HG03575 (cell line): ENCODE data around the gene PPCDC.

Experiments used
- ATAC-seq: cut with Tn5 transposase; IDR thresholded peaks from one replicate; pipeline ENCODE4 v1.9.1; 2021; ENCODE audit not compliant: unreplicated experiment, insufficient number of reproducible peaks, low FRiP score; ENCODE audit errors: extremely low read depth

PPCDC gene

GRCh38 chr15:75023181-75023871 is at the start of gene PPCDC:
PPCDC (plus strand) TSS chr15:75023590; CDS start chr15:75028319, 4,729 bp downstream.
- ATAC-seq, result peak; percentile 58

GRCh38 chr15:74976159-74976558 is 47.2 kb upstream of the PPCDC start:
- ATAC-seq, result no peak

- ATAC-seq, result no peak
Observed at GRCh38 chr15:74977599-74977998, 45.8 kb upstream of the PPCDC start.

- ATAC-seq, result no peak
Observed at GRCh38 chr15:74978077-74978476, 45.3 kb upstream of the PPCDC start.

- ATAC-seq, result no peak
Observed at GRCh38 chr15:74978503-74978902, 44.9 kb upstream of the PPCDC start.

- ATAC-seq, result no peak
Observed at GRCh38 chr15:74982183-74982582, 41.2 kb upstream of the PPCDC start.

- ATAC-seq, result no peak
Observed at GRCh38 chr15:74983725-74984231, 39.6 kb upstream of the PPCDC start.

- no peak for ATAC-seq
Observed at GRCh38 chr15:74988007-74988800, 35.2 kb upstream of the PPCDC start.

- ATAC-seq, result no peak
Observed at GRCh38 chr15:74989527-74989926, 33.9 kb upstream of the PPCDC start.

GRCh38 chr15:74992619-74993018 is 30.8 kb upstream of the PPCDC start:
- no peak for ATAC-seq

- ATAC-seq, result no peak
Observed at GRCh38 chr15:74994236-74994635, 29.2 kb upstream of the PPCDC start.

GRCh38 chr15:74994685-74995084 is 28.7 kb upstream of the PPCDC start:
- ATAC-seq, result no peak

- ATAC-seq, result no peak
Observed at GRCh38 chr15:74995182-74995778, 28.1 kb upstream of the PPCDC start, which contains the start of gene SCAMP5. SCAMP5 (plus strand) TSS chr15:74995563; CDS start chr15:75011840, 16,277 bp downstream.

- ATAC-seq, result no peak
Observed at GRCh38 chr15:74995779-74996765, 27.3 kb upstream of the PPCDC start.

GRCh38 chr15:74997141-74997540 is 26.2 kb upstream of the PPCDC start:
- ATAC-seq, result no peak

- no peak for ATAC-seq
Observed at GRCh38 chr15:74997543-74997942, 25.8 kb upstream of the PPCDC start.

- no peak for ATAC-seq
Observed at GRCh38 chr15:75001310-75001709, 22.1 kb upstream of the PPCDC start.

- ATAC-seq, result no peak
Observed at GRCh38 chr15:75002398-75002797, 21.0 kb upstream of the PPCDC start.

GRCh38 chr15:75007216-75007615 is 16.2 kb upstream of the PPCDC start:
- no peak for ATAC-seq
